HEK293 (cell line): ENCODE measurements around the gene GNAZ.

ENCODE experiments used
- CTCF ChIP-seq: fragments of 450-650 bp; formaldehyde crosslinking; IDR thresholded peaks from 2 replicates; pipeline ENCODE4 v1.5.1; 2016; ENCODE audit warnings: missing biosample characterization, missing genetic modification characterization
- KLF1 ChIP-seq: fragments of 450-650 bp; formaldehyde crosslinking; IDR thresholded peaks from 2 replicates; pipeline ENCODE4 v1.5.1; 2016; ENCODE audit warnings: missing biosample characterization, missing genetic modification characterization
- MZF1 ChIP-seq: fragments of 450-650 bp; formaldehyde crosslinking; IDR thresholded peaks from 2 replicates; pipeline ENCODE4 v1.5.1; 2017; ENCODE audit warnings: missing biosample characterization, missing genetic modification characterization, borderline replicate concordance
- SETDB1 ChIP-seq: IDR thresholded peaks from one replicate; pipeline ENCODE4 v1.6.1; 2017; ENCODE audit warnings: mild to moderate bottlenecking, low read length, moderate library complexity, mixed read lengths; ENCODE audit not compliant: insufficient read length
- TCF7L2 ChIP-seq: IDR thresholded peaks from 2 replicates; pipeline ENCODE4 v1.6.1; 2011; ENCODE audit warnings: low read depth, mild to moderate bottlenecking, inconsistent platforms, low read length, moderate library complexity, borderline replicate concordance
- YY1 ChIP-seq: fragments of 450-650 bp; formaldehyde crosslinking; IDR thresholded peaks from 2 replicates; pipeline ENCODE4 v1.5.1; 2018; ENCODE audit warnings: missing biosample characterization, missing genetic modification characterization
- ZNF239 ChIP-seq: fragments of 450-650 bp; formaldehyde crosslinking; IDR thresholded peaks from 2 replicates; pipeline ENCODE4 v1.5.1; 2016; ENCODE audit warnings: missing biosample characterization, missing genetic modification characterization
- ZNF37A ChIP-seq: fragments of 450-650 bp; IDR thresholded peaks from 2 replicates; pipeline ENCODE4 v1.5.1; 2018; ENCODE audit warnings: missing biosample characterization, missing genetic modification characterization
- ZNF544 ChIP-seq: fragments of 450-650 bp; formaldehyde crosslinking; IDR thresholded peaks from 2 replicates; pipeline ENCODE4 v1.5.0; 2017; ENCODE audit warnings: missing biosample characterization, missing genetic modification characterization
- ZNF548 ChIP-seq: fragments of 450-650 bp; formaldehyde crosslinking; IDR thresholded peaks from 2 replicates; pipeline ENCODE4 v1.5.1; 2016; ENCODE audit warnings: missing biosample characterization, missing genetic modification characterization
- ZSCAN30 ChIP-seq: fragments of 450-650 bp; IDR thresholded peaks from 2 replicates; pipeline ENCODE4 v1.5.1; 2018; ENCODE audit warnings: missing biosample characterization, mild to moderate bottlenecking, missing genetic modification characterization, moderate library complexity
- ZSCAN4 ChIP-seq: fragments of 450-650 bp; formaldehyde crosslinking; IDR thresholded peaks from 2 replicates; pipeline ENCODE4 v1.5.1; 2017; ENCODE audit warnings: missing biosample characterization, missing genetic modification characterization
- ZXDB ChIP-seq: fragments of 450-650 bp; formaldehyde crosslinking; IDR thresholded peaks from 2 replicates; pipeline ENCODE4 v1.5.1; 2016; ENCODE audit warnings: missing biosample characterization, missing genetic modification characterization

GRCh38 chr22:23071230-23072076 is 1.1 kb downstream of the GNAZ start:
- no peak for TF ChIP-seq MZF1 (tag by site-specific recombination)
- TF ChIP-seq CTCF (tag by site-specific recombination), result no peak
- no peak for TF ChIP-seq ZSCAN4 (tag by site-specific recombination)
- no peak for TF ChIP-seq ZNF544 (tag by site-specific recombination)
- no peak for TF ChIP-seq KLF1 (tag by site-specific recombination)
- no peak for TF ChIP-seq ZNF239
- TF ChIP-seq ZSCAN30 (tag by site-specific recombination), result no peak
- TF ChIP-seq YY1, result no peak
- TF ChIP-seq TCF7L2, result no peak
- no peak for TF ChIP-seq ZNF37A (tag by site-specific recombination)
- no peak for TF ChIP-seq ZXDB (tag by site-specific recombination)
- TF ChIP-seq SETDB1, result no peak
- TF ChIP-seq ZNF548 (tag by site-specific recombination), result no peak
